ENCODE data around the gene CHPF. TPM values are rescaled to one million over a fixed set of nuclear protein-coding genes. Genes with fewer than 3 reads are reported as not detected.

CHPF gene
- total and polyA plus RNA-seq, 4 donors = 26.5 to 135 (median 58.2) TPM

DNA sequence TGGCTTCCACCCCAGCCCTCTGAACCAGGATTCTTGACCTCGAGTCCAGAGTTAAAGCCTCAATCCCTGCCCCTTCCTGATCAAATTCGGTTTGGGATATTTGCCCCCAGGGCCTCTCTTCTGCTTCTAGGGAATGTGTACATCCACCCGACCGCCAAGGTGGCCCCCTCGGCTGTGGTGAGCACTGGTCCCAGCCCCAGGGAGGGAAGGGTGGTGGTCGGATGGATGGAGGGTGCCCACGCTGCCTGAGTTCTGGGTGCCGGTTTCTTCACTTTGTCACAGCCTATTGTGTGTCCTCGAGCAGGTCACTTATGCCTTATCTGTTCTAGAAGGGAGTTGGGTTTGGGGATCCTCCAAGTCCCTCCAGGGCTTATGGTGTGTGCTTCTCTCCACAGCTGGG lies 38.0 kb downstream of the CHPF start:
- WGBS = 88% methylated on average over 9 of the region's 9 CpGs
- TF ChIP-seq HNF4G (IDR thresholded peaks at IDR 0.05) = no peak
- no peak for TF ChIP-seq FOXA1 (IDR thresholded peaks at IDR 0.05)
- no peak for TF ChIP-seq HNF4A (conservative IDR thresholded peaks at IDR 0.05)
- TF ChIP-seq JUND (IDR thresholded peaks at IDR 0.05) = no peak
- TF ChIP-seq, protein P1, sequence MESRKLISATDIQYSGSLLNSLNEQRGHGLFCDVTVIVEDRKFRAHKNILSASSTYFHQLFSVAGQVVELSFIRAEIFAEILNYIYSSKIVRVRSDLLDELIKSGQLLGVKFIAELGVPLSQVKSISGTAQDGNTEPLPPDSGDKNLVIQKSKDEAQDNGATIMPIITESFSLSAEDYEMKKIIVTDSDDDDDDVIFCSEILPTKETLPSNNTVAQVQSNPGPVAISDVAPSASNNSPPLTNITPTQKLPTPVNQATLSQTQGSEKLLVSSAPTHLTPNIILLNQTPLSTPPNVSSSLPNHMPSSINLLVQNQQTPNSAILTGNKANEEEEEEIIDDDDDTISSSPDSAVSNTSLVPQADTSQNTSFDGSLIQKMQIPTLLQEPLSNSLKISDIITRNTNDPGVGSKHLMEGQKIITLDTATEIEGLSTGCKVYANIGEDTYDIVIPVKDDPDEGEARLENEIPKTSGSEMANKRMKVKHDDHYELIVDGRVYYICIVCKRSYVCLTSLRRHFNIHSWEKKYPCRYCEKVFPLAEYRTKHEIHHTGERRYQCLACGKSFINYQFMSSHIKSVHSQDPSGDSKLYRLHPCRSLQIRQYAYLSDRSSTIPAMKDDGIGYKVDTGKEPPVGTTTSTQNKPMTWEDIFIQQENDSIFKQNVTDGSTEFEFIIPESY (IDR thresholded peaks at IDR 0.05) = no peak
- TF ChIP-seq REST (IDR thresholded peaks at IDR 0.05) = no peak
- TF ChIP-seq RAD21 (IDR thresholded peaks at IDR 0.05) = no peak
- TF ChIP-seq RXRA (IDR thresholded peaks at IDR 0.05) = no peak
- TF ChIP-seq FOXA2 (IDR thresholded peaks at IDR 0.05) = no peak
- TF ChIP-seq, protein P2, sequence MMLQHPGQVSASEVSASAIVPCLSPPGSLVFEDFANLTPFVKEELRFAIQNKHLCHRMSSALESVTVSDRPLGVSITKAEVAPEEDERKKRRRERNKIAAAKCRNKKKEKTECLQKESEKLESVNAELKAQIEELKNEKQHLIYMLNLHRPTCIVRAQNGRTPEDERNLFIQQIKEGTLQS (IDR thresholded peaks at IDR 0.05) = no peak
- no peak for TF ChIP-seq SP1 (IDR thresholded peaks at IDR 0.05)
- no peak for TF ChIP-seq TAF1 (conservative IDR thresholded peaks at IDR 0.05)
- TF ChIP-seq, protein P3, sequence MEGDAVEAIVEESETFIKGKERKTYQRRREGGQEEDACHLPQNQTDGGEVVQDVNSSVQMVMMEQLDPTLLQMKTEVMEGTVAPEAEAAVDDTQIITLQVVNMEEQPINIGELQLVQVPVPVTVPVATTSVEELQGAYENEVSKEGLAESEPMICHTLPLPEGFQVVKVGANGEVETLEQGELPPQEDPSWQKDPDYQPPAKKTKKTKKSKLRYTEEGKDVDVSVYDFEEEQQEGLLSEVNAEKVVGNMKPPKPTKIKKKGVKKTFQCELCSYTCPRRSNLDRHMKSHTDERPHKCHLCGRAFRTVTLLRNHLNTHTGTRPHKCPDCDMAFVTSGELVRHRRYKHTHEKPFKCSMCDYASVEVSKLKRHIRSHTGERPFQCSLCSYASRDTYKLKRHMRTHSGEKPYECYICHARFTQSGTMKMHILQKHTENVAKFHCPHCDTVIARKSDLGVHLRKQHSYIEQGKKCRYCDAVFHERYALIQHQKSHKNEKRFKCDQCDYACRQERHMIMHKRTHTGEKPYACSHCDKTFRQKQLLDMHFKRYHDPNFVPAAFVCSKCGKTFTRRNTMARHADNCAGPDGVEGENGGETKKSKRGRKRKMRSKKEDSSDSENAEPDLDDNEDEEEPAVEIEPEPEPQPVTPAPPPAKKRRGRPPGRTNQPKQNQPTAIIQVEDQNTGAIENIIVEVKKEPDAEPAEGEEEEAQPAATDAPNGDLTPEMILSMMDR (IDR thresholded peaks at IDR 0.05; ENCODE audit: low read depth, low read length, missing input control) = no peak
- TF ChIP-seq YY1 (IDR thresholded peaks at IDR 0.05) = no peak
- no peak for TF ChIP-seq NR2F2 (IDR thresholded peaks at IDR 0.05)
- no peak for TF ChIP-seq MAX (IDR thresholded peaks at IDR 0.05)
- TF ChIP-seq GABPA (IDR thresholded peaks at IDR 0.05 in 1 of 2, conservative IDR thresholded peaks at IDR 0.05 in 1 of 2) = no peak
- TF ChIP-seq EGR1 (IDR thresholded peaks at IDR 0.05; ENCODE audit: low read depth in 2 of 2) = no peak

More for the DNA sequence above, 38.0 kb downstream of the CHPF start:
- H3K4me1 ChIP-seq (ENCODE audit: control insufficient read depth in 4 of 4, insufficient read depth in 4 of 4, low read length in 3 of 4) = peaks cover 0 to 9% (median 6%) of the 10 kb centered on the region in 4 donors
- H3K9me3 ChIP-seq (ENCODE audit: control insufficient read depth in 4 of 4, low read length in 3 of 4) = no peaks in the 10 kb centered on the region
- no peak overlapping the region for H3K27ac ChIP-seq (ENCODE audit: low read depth in 1 of 2, low read length in 2 of 2)
- DNase-seq (ENCODE audit: low spot score) = no peak
- H3K4me3 ChIP-seq (ENCODE audit: low read depth in 1 of 3, low read length in 3 of 3) = no peak overlapping the region
- H3K9ac ChIP-seq (ENCODE audit: low read depth in 1 of 2, low read length in 2 of 2) = no peak overlapping the region
- H3K36me3 ChIP-seq (ENCODE audit: control insufficient read depth in 4 of 4, insufficient read depth in 3 of 4, low read depth in 1 of 4, low read length in 3 of 4) = peaks cover 14 to 34% (median 15%) of the 10 kb centered on the region in 4 donors
- H3K27me3 ChIP-seq (ENCODE audit: control insufficient read depth in 4 of 4, insufficient read depth in 4 of 4, low read length in 3 of 4) = no peaks in the 10 kb centered on the region

All from liver (tissue), 9 donors.